IPS-18a (cell line): ENCODE measurements around the gene MALRD1.

Source experiments
- H3K27ac ChIP-seq: one replicate; pipeline ENCODE4 v1.5.1; 2013; ENCODE audit warnings: low read length
- H3K27me3 ChIP-seq: one replicate; pipeline ENCODE4 v1.6.1; 2013; ENCODE audit warnings: mild to moderate bottlenecking, low read length; ENCODE audit not compliant: control insufficient read depth, insufficient read depth
- H3K36me3 ChIP-seq: one replicate; pipeline ENCODE4 v1.6.1; 2013; ENCODE audit warnings: low read depth, low read length; ENCODE audit not compliant: control insufficient read depth
- H3K4me1 ChIP-seq: one replicate; pipeline ENCODE4 v1.6.1; 2013; ENCODE audit warnings: low read depth, low read length; ENCODE audit not compliant: control insufficient read depth
- H3K4me3 ChIP-seq: one replicate; pipeline ENCODE4 v1.5.1; 2013; ENCODE audit warnings: low read length
- H3K9ac ChIP-seq: one replicate; pipeline ENCODE4 v1.6.1; 2013; ENCODE audit warnings: mild to moderate bottlenecking, low read length, moderate library complexity
- H3K9me3 ChIP-seq: one replicate; pipeline ENCODE4 v1.6.1; 2013; ENCODE audit warnings: low read depth, low read length; ENCODE audit not compliant: control insufficient read depth

MALRD1 gene

DNA sequence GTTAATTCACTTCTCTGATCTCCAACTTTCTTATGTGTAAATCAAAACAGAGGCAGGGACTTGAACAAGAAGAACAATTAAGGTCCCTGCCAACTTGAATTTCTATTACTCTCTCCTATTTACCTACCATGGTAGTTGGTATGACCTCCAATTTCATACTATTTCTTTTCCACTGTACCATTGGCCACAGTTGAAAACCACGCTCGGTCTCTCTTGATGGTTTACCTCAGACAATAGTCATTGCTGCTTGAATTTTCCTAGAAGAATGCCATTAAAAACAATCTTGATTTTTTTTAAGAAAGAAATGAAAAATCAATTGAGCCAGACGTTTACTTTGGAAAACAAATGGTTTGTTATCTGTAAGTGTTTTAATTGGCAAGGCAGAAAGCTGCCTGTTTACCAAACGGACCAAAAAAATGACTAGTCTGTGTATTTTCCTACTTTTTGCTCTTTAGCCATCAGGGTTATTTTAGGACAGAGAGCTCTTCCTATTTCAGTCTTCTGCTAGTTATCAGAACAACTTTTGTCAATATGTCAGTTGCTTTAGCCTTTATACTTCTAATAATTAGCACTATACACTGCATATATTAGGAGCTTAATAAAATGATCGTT, 610.1 kb downstream of the MALRD1 start:
- no peak overlapping the region for H3K4me3 ChIP-seq

DNA sequence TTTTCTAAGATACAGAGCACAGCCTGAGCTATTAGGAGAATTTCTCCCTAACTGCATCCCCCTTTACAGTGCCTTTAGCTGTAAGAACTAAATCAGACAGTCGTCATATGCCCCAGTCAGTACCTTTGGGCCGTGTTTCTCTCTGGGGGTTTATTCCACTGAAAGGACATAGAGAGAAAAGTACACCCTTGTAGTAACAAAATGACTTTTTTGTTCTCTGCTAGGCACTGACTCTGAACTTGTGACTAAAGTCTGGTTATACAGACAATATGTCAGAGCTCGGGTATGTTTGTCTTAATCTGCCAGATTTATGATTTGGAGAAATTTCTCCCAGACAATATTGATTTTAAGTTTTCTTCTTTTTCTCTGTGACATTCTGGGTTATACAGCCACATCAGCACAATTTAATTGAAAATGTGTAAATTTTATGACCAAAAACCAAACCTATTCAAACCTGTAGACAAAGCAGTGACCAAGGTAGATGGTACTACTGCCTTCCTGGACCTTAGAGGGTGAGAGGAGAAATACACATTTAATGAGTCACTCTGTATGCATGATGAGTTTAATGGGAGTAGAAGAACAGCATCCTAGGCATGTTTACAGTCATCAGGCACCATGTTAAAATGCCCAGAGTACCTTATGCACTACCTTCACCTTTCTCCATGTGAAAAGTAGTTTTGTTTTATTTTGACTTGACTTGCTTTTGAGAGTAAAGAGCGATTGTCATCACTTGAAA, 611.5 kb downstream of the MALRD1 start:
- H3K27ac ChIP-seq = no peak overlapping the region
- no peak overlapping the region for H3K9ac ChIP-seq
- no peaks in the 10 kb centered on the region for H3K27me3 ChIP-seq
- no peaks in the 10 kb centered on the region for H3K36me3 ChIP-seq
- H3K9me3 ChIP-seq = no peaks in the 10 kb centered on the region
- H3K4me1 ChIP-seq = no peaks in the 10 kb centered on the region
- no peak overlapping the region for H3K4me3 ChIP-seq

More for the DNA sequence above, 610.1 kb downstream of the MALRD1 start:
- Histone ChIP-seq H3K36me3 (no peaks in the 10 kb centered on the region), H3K27me3 (no peaks in the 10 kb centered on the region), H3K9ac (no peak overlapping the region), H3K27ac (no peak overlapping the region), H3K4me1 (no peaks in the 10 kb centered on the region), H3K9me3 (no peaks in the 10 kb centered on the region)

DNA sequence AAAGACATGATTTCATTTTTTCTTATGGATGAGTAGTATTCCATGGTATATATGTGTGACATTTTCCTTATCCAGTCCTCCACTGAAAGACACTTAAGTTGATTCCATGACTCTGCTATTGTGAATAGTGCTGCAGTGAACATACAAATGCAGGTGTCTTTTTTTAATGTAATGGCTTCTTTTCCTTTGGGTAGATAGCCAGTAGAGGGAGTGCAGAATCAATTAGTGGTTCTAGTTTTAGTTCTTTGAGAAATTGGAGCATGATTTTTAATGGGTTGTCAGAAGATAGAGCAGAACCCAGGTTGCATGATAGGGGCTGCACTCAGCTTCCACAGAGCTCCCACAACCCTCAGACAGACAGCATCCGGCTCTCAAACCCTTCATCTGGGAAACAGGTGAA, 614.7 kb downstream of the MALRD1 start:
- Histone ChIP-seq H3K4me1 (no peaks in the 10 kb centered on the region), H3K27me3 (no peaks in the 10 kb centered on the region), H3K4me3 (no peak overlapping the region), H3K9me3 (no peaks in the 10 kb centered on the region), H3K36me3 (no peaks in the 10 kb centered on the region), H3K9ac (no peak overlapping the region), H3K27ac (no peak overlapping the region)

DNA sequence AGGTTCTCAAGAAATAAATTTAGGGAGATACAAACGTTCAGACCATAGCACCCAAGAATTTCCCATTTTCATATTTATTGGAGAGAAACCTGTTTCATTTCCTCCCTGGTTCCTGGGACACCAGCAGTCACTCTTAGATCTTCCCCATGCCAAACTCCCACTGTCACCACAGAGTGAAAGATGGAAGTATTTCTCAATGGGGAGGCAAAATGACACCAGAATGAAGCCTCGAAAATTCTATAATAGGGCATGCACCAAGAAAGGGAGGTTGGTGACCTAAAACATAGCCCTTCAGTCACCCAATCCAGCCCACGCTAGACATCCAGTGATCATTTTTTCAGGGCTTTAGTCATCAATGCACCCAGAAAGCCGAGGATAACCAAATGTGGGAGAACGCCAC, 619.5 kb downstream of the MALRD1 start:
- Histone ChIP-seq H3K27ac (no peak overlapping the region), H3K36me3 (no peaks in the 10 kb centered on the region), H3K9ac (no peak overlapping the region), H3K27me3 (no peaks in the 10 kb centered on the region), H3K4me3 (no peak overlapping the region), H3K9me3 (no peaks in the 10 kb centered on the region), H3K4me1 (no peaks in the 10 kb centered on the region)

DNA sequence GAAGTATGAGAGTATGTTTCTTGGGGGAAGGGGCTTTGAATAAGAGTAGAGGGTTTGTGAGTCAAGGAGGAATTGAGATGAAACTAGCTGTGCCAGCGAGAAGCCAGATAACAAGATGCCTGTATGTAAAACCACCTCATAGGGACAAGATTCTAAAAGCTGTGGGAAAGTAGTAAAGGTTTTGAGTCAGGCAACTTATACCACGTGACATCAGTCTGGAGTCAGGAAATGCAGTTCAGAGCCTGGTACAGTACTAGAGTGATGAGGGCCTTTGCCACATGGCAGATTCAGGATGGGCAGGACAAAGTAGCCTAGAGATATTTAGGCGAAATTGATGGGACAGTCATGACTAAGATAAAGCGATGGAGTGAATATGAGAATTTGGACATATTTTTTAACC, 627.5 kb downstream of the MALRD1 start:
- no peak overlapping the region for H3K9ac ChIP-seq
- H3K9me3 ChIP-seq = no peaks in the 10 kb centered on the region
- no peaks in the 10 kb centered on the region for H3K36me3 ChIP-seq
- H3K4me1 ChIP-seq = no peaks in the 10 kb centered on the region
- H3K27me3 ChIP-seq = no peaks in the 10 kb centered on the region
- H3K4me3 ChIP-seq = no peak overlapping the region
- no peak overlapping the region for H3K27ac ChIP-seq

DNA sequence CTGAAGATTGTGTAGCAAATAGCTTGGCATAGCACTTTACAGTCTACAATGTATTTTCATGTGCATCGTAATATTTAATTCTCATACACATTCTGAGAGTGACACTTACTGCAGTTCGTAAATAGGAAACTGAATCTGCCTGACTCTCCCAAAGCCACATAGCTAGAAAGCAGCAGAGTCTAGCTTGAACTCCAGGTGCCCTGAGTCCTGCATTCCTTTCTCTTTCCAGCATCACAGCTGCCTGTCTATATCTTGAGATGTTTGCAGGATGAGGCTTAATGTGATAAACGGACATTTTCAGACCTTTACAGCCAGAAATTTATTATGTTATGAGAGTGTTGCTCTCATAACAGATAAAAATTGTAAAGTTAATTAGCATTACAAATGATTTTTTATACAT, 634.8 kb downstream of the MALRD1 start:
- Histone ChIP-seq H3K9ac (no peak overlapping the region), H3K4me1 (no peaks in the 10 kb centered on the region), H3K27me3 (no peaks in the 10 kb centered on the region), H3K36me3 (no peaks in the 10 kb centered on the region), H3K9me3 (no peaks in the 10 kb centered on the region), H3K4me3 (no peak overlapping the region), H3K27ac (no peak overlapping the region)

DNA sequence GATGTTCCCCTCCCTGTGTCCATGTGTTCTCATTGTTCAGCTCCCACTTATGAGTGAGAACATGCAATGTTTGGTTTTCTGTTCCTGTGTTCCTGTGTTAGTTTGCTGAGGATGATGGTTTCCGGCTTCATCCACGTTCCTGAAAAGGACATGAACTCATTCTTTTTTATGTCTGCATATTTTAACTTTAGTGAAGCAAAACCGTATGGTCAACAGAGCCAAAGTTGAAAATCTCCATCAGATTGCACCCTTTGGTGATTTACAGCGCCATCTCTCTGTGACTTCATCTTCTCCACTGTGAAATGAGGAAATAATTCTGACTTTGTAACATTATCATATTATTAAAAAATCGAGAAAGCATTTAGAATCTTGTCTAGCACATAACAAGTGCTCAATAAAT, 635.4 kb downstream of the MALRD1 start:
- H3K27me3 ChIP-seq = no peaks in the 10 kb centered on the region
- no peak overlapping the region for H3K4me3 ChIP-seq
- H3K27ac ChIP-seq = no peak overlapping the region
- no peak overlapping the region for H3K9ac ChIP-seq
- no peaks in the 10 kb centered on the region for H3K9me3 ChIP-seq
- H3K4me1 ChIP-seq = no peaks in the 10 kb centered on the region
- H3K36me3 ChIP-seq = no peaks in the 10 kb centered on the region

DNA sequence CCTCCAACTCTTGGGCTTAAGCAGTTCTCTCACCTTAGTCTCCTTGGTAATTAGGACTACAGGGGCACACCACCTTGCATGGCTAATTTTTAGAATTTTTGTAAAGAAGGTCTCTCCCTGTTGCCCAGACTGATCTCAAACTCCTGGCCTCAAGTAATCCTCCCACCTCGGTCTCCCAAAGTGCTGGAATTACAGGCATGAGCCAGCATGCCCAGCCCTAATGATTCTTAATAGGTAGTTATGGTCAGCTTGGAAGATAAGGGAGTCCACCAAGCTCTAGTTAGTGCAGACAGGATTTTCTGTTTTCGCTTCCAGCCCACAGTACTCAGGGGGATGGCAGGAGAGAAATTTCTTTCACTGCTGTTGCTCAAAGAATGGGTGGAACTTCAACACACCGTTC, 639.7 kb downstream of the MALRD1 start:
- Histone ChIP-seq H3K36me3 (no peaks in the 10 kb centered on the region), H3K27ac (no peak overlapping the region), H3K4me1 (no peaks in the 10 kb centered on the region), H3K4me3 (no peak overlapping the region), H3K9ac (no peak overlapping the region), H3K9me3 (no peaks in the 10 kb centered on the region), H3K27me3 (no peaks in the 10 kb centered on the region)

DNA sequence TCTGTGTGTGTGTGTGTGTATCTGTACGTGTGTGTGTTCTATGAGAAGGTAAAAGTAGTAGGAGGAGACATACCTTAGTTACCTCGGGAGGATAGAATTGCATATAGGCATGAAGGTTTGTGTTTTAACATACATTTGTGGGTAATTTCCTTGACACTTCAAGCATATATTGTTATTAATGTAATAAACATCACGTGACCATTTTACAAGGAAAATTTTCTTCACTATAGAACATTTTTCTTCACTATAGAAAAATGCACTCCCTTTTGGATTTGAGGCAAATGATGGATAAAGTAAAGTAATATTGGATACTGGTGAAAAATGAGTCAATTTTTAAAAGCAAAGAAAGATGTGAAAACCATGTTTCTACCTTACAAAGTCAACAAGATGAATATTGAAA, 640.6 kb downstream of the MALRD1 start:
- Histone ChIP-seq H3K27me3 (no peaks in the 10 kb centered on the region), H3K4me1 (no peaks in the 10 kb centered on the region), H3K27ac (no peak overlapping the region), H3K36me3 (no peaks in the 10 kb centered on the region), H3K4me3 (no peak overlapping the region), H3K9ac (no peak overlapping the region), H3K9me3 (no peaks in the 10 kb centered on the region)

DNA sequence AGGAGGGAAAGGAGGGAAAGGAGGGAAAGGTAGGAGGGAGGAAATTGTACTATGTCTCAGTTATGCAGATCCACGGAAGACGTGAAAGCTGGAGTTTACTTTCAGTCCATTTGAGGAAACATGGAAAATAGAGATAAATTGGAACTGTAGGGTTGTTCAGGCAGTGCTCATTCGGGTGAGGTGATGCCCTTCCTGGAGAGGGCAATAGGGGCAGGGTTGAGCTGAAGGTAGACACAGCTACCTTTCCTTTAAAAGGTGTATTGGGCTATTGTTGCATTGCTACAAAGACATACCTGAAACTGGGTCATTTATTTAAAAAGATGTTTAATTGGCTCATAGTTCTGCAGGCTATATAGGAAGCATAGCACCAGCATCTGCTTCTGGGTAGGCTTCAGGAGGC, 650.7 kb downstream of the MALRD1 start:
- Histone ChIP-seq H3K36me3 (no peaks in the 10 kb centered on the region), H3K9ac (no peak overlapping the region), H3K4me3 (no peak overlapping the region), H3K27ac (no peak overlapping the region), H3K27me3 (no peaks in the 10 kb centered on the region), H3K4me1 (no peaks in the 10 kb centered on the region), H3K9me3 (no peaks in the 10 kb centered on the region)

DNA sequence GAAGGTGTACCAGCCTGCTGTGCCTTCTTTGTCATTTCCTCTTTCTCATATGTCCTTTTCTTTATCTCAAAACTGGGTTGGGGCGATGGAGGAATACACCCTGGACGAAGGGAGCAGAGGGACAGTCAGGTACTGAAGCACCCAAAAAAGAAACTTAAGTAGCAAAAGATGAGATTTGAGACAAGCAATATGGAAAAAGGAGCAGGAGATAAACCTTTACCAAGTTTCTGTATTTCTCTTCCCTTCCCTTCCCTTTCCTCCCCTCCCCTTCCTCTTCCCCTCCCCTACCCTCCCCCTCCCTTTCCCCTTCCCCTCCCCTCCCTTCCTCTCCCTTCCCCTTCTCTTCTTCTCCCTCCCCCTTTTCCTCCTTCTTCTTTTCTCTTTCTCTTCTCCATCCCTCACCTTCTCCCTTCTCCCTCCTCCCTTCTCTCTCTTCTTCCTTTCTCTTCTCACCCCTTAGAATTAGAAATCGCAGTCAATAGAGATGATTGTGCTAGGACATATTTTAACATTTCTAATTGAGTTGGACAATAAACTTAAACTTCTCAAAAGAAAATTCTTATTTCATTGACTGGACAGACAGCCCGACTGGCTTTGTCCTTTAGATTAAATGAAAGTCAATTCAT, 652.9 kb downstream of the MALRD1 start:
- H3K27me3 ChIP-seq = no peaks in the 10 kb centered on the region
- no peaks in the 10 kb centered on the region for H3K4me1 ChIP-seq
- no peaks in the 10 kb centered on the region for H3K36me3 ChIP-seq
- H3K27ac ChIP-seq = no peak overlapping the region
- H3K9me3 ChIP-seq = no peaks in the 10 kb centered on the region
- H3K9ac ChIP-seq = no peak overlapping the region
- no peak overlapping the region for H3K4me3 ChIP-seq

DNA sequence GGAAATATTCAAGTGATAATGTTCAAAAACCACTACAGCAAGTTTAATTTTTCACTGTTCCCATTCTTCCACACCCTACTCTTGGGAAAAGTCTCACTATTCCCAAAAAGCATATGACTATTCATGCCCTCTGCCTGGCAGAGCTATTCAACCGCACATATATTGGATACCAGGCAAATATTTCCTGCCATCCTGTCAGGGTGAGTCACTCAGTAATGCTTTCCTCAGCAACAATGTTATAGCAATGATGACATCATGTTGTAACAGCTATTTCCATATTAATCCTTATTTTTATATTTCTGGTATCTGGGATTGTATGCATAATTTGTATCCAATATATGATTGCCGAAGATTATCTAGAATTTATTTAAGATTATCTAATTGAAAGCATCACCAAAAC, 653.6 kb downstream of the MALRD1 start:
- H3K27me3 ChIP-seq = no peaks in the 10 kb centered on the region
- no peak overlapping the region for H3K9ac ChIP-seq
- no peak overlapping the region for H3K27ac ChIP-seq
- H3K36me3 ChIP-seq = no peaks in the 10 kb centered on the region
- H3K9me3 ChIP-seq = no peaks in the 10 kb centered on the region
- H3K4me1 ChIP-seq = no peaks in the 10 kb centered on the region
- no peak overlapping the region for H3K4me3 ChIP-seq
